ENCODE data around the gene PROM2.
"Not testable (repeated sequence)": the region's sequence is repeated elsewhere in the genome, so short reads cannot be mapped to it uniquely, and the experiment has no call there.

PROM2 gene

DNA sequence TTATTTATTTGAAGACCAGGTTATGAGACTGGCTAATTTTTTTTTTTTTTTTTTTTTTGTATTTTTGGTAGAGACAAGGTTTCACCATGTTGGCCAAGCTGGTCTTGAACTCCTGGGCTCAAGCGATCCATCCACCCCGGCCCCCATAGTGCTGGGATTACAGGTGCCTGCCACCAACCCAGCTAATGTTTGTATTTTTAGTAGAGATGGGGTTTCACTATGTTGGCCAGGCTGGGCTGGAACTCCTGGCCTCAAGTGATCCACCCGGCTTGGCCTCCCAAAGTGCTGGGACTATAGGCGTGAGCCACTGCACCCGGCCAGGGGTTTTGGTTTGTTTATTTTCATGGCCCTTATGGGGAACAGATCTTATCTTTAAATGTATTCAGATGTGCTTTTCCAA, 4.5 kb upstream of the PROM2 start:
- not testable (repeated sequence) for DNase-seq

DNA sequence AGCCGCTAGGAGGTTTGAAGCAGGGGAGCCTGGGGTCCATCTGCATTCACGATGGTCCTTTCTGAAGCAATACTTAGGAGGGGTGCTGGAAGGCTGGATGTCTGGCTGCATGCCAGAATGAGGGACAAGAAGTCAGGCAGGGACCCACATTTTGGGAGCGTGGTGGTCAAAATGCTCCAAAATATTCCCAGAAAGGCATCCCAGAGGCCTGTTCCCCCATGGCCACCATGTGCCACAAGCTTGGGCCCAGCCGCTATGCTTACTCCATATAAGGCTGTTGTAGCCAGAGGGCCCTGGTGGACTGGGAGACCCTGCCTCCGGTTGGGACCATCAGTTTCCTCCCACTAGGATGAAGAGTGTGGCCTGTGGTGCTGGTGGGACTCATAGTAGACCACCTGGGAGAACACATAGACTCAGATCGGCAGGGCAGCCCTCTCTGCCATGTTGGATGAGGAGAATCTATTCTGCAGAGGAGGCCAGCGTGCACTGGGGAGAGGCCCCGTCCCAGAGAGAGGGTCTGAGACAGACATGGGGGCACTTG, 3.6 kb upstream of the PROM2 start:
- DNase-seq = no peak

DNA sequence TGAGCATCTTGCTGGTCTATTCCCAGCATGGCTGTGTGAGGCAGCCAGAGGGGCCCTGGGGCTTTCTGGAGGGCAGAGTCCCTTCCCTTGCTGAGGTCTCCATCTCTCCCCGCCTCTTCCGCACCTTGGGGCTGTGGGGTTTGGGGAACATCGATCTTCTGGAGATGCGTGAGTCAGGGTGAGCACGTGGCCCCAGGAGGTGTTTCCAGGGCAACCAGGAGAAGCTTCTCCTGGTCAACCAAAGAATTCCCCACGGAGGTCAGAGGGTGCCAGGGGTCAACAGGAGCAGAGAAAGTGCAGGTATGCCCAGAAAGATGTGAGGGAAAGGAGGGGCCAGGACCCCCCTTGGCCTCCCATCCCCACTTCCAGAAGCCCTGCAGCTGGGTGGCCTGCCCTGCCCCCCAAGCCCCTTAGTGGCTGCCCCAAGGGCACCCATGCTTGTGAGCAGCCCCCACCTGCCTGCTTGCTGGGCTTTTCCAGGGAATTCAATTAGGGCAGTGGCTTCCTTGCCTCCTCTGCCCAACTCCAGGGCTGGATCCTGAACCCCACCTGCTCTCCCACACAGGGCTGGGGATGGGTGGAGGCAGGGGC, 2.8 kb upstream of the PROM2 start:
- no peak for DNase-seq

DNA sequence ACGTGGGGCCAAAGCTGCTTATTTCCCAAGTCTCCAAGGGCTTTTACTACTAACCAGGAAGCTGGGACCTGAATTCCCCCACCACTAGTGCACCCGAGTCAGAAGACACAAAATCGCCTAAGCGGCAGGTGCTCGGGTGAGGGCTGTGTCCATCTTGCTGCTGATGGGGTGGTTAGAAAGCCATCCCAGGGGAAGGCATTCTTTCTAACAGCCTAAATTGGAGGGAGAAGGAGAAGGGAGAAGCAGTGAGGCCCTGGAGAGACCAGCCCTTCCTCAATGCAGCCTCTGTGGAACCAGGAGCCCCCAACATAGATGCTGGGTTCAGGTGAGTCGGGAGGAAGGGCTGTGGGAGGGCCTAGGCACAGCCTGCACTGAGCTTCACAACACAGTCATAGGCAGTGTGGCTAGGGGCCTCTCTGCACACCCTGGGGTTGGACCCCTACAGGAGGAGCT, 1.9 kb upstream of the PROM2 start:
- DNase-seq = no peak

DNA sequence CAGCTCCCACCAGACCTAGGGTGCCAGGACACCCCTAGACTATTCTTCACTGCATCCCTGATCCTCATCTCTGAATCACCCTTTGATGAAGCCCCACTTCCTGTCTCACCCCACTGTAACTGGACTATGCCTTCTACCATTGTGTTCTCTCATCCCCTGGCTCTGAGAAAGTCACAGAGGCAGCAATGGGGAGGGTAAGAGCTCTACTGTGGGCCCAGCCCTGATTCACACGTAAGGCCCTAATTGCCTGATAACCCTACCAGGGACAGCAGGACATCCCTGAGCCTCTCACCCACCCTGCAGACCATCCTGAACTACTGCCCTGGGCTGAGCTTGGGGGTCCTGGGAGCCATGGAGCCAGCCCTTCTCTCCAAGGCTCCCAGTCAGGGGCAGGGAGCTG, 1.5 kb upstream of the PROM2 start:
- DNase-seq = no peak

DNA sequence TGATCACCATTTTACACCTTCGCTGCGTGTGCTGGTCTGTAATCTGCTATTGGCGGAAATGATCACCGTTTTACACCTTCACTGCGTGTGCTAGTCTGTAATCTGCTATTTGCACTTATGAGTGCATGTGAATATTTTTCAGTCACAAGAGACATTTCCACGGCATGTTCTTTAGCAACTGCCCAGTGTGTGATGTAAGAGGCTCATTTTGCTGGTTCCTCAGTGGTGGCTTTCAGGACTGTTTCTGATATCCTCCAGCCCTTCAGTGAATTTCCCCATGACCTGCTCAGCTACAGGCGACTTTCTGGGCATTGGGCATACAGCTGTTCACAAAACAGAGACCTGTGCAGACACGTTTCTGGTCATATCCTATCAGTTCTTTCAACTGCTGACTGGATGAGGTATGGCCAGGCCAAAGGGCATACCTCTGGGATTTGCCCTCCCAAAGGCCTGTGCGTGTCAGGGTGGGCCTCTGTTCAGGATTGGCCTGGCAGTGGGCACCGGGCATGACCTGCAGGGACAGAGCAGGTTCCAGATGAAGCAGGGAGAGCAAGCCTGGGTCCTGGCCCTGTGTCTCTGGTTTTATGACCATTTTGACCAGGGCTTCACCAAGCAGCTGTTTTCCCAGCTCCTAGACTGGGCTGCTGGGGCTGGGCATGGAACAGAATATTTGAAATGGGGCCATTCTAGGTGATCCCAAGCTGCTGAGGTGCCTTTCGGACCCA, 521 bp upstream of the PROM2 start:
- no peak for DNase-seq

DNA sequence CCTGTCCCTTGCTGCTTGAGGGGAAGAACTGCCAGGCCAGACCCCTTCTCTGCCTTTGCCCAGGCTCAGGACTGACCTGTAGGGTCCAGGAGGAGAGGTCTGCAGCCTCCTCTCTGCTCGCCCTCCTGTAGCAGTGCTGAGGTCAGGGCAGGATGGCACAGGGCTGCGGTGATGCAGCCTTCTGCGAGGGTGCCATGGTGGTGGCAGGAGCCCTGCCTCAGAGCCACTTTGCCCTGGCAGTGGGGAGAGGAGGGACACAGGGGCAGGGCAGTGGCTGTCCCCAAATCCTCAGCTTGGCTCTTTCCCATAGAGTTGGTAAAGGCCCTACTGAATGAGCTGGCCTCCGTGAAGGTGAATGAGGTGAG, 884 bp downstream of the PROM2 start:
- DNase-seq = no peak

DNA sequence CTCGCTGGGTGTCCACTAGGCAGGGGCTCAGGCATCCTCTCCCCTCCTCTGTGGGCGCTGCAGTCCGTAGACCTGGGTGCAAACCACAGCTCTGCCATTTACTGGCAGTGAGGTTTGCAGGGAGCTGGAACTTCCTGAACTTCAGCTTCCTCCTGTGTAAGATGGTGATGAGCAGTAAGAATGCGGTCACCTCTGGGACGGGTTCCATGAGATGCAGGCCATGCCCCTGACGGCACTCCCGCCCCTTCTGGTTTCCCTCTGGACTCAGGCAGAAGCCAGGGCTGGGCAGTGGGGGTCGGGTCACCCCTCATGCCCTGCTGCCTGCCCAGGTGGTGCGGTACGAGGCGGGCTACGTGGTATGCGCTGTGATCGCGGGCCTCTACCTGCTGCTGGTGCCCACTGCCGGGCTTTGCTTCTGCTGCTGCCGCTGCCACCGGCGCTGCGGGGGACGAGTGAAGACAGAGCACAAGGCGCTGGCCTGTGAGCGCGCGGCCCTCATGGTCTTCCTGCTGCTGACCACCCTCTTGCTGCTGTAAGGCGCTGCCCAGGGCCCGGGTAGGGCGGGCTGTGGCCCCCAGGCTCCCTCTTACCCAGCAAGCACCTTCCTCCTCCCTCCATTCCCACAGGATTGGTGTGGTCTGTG, 1.5 kb downstream of the PROM2 start:
- DNase-seq = no peak

DNA sequence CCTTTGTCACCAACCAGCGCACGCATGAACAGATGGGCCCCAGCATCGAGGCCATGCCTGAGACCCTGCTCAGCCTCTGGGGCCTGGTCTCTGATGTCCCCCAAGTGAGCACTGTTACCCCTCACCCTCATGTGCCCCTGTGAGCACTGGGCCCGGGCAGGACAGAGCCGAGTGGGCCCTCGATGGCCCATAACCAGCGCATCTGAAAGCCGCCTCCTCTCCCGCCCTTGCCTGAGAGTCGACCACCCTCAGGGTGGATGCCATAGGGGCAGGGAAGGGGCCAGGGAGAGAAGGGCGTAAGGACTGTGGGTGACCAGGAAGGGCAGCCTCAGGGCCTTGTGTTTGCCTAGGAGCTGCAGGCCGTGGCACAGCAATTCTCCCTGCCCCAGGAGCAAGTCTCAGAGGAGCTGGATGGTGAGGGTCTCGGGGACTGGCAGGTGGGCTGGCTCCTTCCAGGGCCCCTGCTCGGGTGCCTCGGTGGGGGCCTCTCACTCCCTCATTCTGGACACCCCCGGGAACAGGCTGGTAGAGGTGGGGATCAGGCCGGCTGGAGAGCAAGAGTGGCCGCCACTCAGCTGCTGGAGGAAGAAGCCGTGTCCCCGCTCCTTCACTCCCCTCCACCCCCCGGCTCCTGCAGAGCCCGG, 2.1 kb downstream of the PROM2 start:
- no peak for DNase-seq

DNA sequence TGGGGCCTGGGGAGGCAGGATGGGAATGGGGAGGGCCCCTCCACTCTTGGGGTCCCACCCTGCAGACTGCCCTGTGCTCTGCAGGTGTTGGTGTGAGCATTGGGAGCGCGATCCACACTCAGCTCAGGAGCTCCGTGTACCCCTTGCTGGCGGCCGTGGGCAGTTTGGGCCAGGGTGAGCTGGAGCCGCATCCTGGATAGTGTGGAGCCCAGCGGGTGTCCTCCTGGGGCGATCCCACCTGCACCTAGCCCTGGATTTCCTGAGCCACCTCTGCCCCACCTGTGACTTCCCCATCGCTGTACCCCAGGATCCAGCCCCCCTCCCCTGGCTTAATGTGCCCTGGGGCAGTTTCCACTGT, 2.6 kb downstream of the PROM2 start:
- no peak for DNase-seq

DNA sequence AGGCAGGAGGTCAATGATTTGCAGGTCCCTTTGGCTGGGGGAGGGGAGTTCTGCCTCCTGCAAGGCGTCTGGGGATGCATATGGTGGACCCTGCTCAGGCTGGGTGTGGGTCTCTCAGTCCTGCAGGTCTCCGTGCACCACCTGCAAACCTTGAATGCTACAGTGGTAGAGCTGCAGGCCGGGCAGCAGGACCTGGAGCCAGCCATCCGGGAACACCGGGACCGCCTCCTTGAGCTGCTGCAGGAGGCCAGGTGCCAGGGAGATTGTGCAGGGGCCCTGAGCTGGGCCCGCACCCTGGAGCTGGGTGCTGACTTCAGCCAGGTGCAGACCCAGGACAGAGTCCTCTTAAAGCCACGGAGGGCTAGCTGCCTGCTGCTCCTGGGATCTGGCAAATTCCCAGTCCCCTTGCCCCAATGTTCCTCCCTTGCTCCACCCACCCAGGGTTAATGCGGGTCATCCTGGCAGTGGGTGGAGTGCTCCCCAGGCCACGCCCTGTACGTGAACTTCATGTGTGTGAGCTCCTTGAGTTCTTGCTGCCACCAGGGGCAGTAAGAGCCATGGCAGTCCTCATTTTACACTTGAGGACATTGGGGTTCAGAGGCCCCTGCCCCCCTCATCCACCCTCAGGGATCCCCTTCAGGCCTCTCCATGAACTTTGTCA, 3.1 kb downstream of the PROM2 start:
- DNase-seq = no peak

DNA sequence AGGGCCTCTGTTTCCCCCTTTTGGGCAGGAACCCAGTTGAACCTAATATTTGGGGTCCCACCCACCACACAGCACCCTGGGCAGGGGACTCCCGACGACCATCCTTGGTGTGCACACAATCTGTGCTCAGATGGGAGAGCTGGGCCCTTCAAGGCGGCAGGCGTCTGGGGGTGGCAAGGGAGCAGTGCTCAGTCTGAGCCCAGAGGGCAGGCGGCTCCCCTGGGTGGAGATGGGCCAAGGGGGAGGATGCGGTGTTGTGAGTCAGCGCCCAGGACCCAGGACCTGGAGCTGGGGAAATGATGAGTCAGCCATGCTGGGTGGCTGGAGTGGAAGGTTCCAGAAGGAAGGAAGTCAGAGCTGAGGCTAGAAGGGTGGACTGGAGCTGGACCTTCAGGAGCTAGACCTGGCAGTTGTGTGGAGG, 3.8 kb downstream of the PROM2 start:
- DNase-seq = no peak

DNA sequence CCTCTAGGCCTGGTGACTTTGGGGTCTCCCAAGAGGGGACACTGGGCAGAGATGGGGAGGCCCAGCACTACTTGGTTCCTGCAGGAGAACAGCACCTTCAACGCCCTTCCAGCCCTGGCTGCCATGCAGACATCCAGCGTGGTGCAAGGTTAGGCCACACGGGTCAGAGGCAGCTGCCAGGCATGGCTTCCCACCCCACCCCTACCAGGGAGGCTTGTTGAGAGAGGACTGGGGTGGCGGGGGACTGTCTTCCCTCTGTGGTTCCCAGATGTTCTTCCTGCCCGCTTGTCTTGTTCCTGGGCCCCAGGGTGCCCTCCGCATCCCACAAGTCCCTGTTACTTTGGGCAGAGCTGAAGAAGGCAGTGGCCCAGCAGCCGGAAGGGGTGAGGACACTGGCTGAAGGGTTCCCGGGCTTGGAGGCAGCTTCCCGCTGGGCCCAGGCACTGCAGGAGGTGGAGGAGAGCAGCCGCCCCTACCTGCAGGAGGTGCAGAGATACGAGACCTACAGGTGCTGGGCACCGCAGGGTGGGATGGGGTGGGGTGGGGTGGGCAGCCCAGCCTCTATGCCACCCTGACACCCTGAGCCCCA, 4.5 kb downstream of the PROM2 start:
- DNase-seq = no peak

DNA sequence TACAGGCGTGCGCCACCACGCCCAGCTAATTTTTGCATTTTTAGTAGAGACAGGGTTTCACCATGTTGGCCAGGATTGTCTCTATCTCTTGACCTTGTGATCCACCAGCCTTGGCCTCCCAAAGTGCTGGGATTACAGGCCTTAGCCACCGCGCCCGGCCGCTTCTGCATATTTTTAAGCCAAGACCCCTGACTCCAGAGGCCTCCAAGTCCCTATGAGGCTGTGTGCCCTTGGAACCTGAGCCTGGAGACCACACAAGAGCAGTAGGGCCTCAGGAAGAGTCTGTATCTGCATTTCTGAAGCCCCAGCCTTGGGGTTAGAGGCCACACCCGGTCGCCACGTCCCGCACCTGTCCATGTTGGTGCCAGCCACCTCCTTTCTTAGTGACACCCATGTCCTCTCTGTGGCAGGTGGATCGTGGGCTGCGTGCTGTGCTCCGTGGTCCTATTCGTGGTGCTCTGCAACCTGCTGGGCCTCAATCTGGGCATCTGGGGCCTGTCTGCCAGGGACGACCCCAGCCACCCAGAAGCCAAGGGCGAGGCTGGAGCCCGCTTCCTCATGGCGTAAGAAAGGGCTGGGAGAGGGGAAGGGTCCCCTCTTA, 5.3 kb downstream of the PROM2 start:
- no peak for DNase-seq

DNA sequence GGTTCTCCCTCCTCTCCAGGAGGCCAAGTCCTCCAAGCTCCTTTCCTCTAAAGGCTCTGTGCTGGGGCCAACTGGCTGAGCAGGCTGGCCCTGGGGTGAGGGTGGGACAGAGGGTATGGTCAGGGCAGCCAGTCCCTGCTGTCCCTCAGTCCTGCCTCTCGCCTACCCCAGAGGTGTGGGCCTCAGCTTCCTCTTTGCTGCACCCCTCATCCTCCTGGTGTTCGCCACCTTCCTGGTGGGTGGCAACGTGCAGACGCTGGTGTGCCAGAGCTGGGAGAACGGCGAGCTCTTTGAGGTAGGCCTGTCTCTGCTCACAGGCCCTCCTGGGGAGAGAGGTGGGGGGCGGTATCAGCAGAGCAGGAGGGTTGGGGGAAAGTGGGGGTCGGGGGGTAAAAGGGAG, 6.8 kb downstream of the PROM2 start:
- no peak for DNase-seq

DNA sequence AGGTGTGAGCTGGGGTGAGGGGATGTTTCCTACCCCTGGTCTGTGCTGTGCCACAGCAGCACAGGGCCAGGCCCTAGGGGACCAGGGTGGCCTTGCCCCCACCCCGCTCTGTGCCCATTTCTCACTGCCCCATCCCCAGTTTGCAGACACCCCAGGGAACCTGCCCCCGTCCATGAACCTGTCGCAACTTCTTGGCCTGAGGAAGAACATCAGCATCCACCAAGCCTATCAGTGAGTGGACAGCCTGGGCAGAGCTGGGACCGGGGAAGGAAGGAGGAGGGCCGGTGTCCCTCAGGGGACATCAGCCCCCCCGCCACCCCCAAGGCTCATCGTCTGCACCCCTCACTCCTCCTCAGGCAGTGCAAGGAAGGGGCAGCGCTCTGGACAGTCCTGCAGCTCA, 7.5 kb downstream of the PROM2 start:
- no peak for DNase-seq

DNA sequence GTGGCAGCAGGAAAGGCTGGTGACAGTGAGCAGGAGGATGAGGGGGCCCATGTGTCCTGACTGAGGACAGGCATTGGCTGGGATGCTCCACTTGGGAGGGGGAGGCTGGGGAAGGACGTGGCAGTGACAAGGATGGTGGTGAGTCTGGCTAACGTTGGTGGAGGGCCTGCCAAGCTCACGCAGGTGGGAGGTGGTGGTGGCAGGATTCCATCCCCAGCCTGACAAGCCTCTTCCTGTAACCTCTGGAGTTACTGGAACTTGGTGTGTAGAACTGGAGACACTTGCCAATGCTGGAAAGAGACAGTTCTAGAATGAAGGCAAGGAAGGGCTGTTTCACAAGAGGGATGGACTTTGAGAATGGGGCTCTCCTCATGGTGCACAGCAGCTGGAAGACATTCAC, 8.2 kb downstream of the PROM2 start:
- no peak for DNase-seq

DNA sequence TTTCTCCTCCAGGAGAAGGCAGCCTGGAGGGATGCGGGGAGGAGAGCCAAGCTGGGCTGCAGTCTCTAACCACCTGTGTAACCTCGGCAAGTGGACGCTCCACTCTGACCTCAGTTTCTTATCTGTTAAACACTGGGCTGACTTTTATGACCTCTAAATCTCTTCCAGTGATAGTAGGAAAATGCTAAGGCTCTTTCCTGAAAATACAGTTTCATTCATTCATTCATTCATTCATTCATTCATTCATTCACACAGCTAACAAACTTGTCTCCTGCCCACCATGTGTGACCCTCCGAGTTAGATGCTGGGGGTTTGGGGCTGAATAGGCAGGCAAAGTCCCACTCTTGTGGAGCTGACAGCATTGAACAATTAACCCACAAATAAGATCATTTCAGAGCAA, 9.3 kb downstream of the PROM2 start:
- no peak for DNase-seq

DNA sequence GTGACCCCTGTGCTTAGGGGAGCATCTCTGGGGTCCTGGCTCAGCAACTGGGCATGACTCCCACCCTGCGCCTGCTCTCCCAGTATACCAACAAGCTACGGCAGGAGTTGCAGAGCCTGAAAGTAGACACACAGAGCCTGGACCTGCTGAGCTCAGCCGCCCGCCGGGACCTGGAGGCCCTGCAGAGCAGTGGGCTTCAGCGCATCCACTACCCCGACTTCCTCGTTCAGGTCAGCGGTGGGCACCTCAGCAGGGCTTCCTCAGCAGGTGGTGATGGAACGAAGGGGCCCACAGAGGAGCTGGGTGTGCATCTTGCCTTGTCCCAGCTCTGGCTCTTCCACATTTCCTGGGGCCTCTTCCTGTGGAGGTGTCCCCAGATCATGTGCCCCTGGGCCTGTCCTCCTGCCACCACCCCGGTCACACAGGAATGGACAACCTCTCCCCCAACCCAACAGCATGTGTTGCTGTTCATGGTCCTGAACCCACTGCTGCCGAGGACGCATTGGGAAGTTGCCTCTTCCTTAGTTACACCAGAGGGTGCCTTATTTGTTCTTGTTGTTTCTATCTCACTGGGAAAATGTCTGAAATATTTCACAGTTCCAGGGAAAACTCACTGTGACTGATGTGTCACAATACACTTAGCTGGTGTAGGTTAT, 10.8 kb downstream of the PROM2 start:
- DNase-seq = no peak

DNA sequence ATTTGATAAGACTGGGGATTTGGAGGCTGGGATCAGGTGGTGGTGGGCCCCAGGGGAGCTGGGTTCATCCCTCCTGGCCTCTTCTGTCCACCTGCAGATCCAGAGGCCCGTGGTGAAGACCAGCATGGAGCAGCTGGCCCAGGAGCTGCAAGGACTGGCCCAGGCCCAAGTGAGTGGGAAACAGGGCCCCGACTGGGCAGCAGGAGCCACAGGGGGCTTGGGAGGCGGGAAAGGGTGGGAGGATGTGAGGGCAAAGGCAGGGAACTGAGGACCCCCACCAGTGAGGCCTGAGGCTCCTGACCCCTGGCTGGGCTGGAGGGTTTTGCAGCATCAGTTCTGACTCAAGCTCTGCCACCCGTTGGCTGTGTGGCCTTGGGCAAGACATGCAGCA, 11.3 kb downstream of the PROM2 start:
- DNase-seq = no peak

DNA sequence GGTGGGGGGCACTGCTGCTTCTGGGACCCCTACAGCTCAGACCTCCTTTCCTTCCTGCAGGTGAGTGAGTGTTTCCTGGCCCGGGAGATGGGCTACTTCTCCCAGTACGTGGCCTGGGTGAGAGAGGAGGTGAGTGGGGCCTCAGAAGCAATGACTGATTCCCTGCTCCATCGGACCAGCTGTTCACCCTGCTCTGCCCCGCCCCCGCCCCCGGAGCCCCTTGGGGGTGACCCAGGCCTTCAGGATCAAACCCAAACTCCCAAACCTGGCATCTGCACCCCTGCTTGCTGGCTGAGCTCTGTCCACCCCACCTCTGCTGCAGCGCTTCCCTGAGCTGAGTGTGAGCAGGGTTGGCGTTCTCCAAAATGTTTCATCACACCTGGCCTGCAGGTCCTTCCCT, 13.1 kb downstream of the PROM2 start:
- DNase-seq = no peak

DNA sequence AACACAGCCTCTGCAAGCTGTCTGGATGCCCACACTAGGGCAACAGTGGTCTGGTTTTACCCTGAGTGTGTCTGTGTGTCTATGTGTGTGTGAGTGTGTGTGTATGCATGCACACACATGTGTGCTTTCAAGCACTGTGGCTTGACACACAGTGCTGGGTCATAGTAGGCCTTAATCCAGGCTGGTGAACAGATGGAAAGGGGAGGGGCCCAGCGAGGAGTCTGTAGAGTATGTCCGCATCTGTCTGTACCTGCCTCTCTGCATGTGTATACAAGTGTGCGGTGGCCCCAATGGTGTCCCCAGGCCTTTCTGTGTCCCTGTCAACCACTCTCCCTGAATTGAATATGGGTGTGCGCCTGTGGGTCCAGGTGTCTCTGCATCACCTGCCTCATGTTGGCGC, 13.6 kb downstream of the PROM2 start:
- DNase-seq = no peak
